Colonic mucosa (tissue), 4 donors: ENCODE measurements around the gene YPEL5. TPM values are rescaled to one million over a fixed set of nuclear protein-coding genes. Genes with fewer than 3 reads are reported as not detected.

Experiments
- DNase-seq: peaks from one replicate; pipeline ENCODE4 v3.0.0-alpha.2; 2020
- H3K27ac ChIP-seq: fragments of 200-600 bp; one replicate; pipeline ENCODE4 v1.8.0; 2021
- H3K27me3 ChIP-seq: fragments of 200-600 bp; one replicate; pipeline ENCODE4 v1.8.0; 2021
- H3K36me3 ChIP-seq: fragments of 200-600 bp; one replicate; pipeline ENCODE4 v1.8.0; 2021
- H3K4me1 ChIP-seq: fragments of 200-600 bp; one replicate; pipeline ENCODE4 v1.8.0; 2021; ENCODE audit warnings: mild to moderate bottlenecking
- H3K4me3 ChIP-seq: fragments of 200-600 bp; one replicate; pipeline ENCODE4 v1.8.0; 2021
- H3K9ac ChIP-seq, 2 donors: one replicate each; pipeline ENCODE4 v1.7.0; 2013; ENCODE audit warnings: control low read depth in 2 of 2, low read depth in 2 of 2, low read length in 2 of 2
- H3K9me3 ChIP-seq: fragments of 200-600 bp; one replicate; pipeline ENCODE4 v1.8.0; 2021
- intact Hi-C: fragments of 100-400 bp; cut with DNase I; formaldehyde crosslinking; loops from one replicate; pipeline ENCODE4 v1.14.1; 2022
- total RNA-seq, 2 donors: library from RNA; stranded (reverse); fragmentation: NEBNext Ultra II Directional in 1 of 2; extraction: Animal tissue kit (Norgen Biotek cat#: 25700) in 1 of 2; gene quantifications; one replicate each; pipeline ENCODE4 v1.2.1, GENCODE V29; 2021
- TF ChIP-seq, protein P1 (sequence below): fragments of 200-600 bp; IDR thresholded peaks from one replicate; pipeline ENCODE4 v1.8.0; 2022; ENCODE audit warnings: antibody characterized with exemption, mild to moderate bottlenecking
- donor health status: healthy.
- donor health status: DM: no; HTN: no; CAD: no.
- donor health status: DM: no; HTN: no; CAD: no.

YPEL5 gene
- total RNA-seq, 2 donors from 2014 or later: 26.7 to 78.7 TPM

DNA sequence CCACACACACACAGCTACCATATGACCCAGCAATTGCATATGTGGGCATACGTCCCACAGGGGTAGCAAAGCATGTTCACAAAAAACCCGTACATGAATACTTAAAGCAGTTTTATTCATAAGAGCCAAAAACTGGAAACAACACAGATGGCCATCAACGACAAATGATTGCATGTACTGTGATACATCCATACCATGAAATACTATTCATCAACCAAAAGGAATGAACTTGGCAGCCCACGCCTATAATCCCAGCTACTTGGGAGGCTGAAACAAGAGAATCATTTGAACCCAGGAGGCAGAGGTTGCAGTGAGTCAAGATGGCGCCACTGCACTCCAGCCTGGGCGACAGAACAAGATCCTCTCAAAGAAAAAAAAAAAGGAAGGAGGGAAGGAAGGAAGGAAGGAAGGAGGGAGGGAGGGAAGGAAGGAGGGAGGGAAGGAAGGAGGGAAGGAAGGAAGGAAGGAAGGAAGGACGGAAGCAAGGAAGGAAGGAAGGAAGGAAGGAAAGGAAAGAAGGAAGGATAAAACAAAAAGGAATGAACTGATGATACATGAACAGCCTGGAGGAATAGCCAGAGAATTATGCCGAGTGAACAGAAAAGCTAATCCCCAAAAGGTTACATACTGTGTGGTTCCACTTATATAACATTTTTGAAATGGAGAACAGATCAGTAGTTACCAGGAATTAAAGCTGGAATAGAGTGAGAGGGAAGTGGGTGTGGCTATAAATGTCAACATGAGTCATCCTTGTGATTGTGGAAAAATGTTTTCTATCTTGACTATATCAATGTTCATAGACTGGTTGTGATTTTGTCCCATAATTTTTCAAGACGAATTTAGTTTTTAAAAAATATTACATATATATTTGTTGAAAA, 19.6 kb upstream of the YPEL5 start:
- DNase-seq: no peak

DNA sequence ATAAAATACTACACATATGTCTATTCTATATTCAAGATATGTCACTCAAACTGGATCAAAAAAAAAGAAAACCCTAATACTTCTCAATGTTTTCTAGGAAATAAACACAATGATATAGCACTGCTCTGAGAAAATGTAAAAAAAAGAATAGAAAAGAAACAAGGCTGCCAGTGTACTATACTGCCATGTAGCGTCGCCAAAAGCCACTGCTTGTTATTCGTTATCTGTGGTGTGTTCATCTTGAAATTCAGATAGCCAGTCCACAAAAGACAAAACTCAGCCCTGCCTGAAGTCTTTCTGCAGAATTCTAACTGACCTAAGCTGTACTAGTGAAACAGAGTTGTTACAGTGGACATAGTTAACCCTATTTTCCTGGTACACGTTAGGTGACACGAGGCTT, 12.2 kb upstream of the YPEL5 start:
- H3K27me3 ChIP-seq: no peaks in the 10 kb centered on the region
- no peaks in the 10 kb centered on the region for H3K9me3 ChIP-seq
- no peak overlapping the region for H3K9ac ChIP-seq
- H3K36me3 ChIP-seq: no peaks in the 10 kb centered on the region
- H3K4me3 ChIP-seq: no peak overlapping the region
- H3K4me1 ChIP-seq: no peaks in the 10 kb centered on the region
- H3K27ac ChIP-seq: no peak overlapping the region
- intact Hi-C loops: no loop called here
- DNase-seq: no peak
- TF ChIP-seq, protein P1, sequence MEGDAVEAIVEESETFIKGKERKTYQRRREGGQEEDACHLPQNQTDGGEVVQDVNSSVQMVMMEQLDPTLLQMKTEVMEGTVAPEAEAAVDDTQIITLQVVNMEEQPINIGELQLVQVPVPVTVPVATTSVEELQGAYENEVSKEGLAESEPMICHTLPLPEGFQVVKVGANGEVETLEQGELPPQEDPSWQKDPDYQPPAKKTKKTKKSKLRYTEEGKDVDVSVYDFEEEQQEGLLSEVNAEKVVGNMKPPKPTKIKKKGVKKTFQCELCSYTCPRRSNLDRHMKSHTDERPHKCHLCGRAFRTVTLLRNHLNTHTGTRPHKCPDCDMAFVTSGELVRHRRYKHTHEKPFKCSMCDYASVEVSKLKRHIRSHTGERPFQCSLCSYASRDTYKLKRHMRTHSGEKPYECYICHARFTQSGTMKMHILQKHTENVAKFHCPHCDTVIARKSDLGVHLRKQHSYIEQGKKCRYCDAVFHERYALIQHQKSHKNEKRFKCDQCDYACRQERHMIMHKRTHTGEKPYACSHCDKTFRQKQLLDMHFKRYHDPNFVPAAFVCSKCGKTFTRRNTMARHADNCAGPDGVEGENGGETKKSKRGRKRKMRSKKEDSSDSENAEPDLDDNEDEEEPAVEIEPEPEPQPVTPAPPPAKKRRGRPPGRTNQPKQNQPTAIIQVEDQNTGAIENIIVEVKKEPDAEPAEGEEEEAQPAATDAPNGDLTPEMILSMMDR: no peak

More for the DNA sequence above, 19.6 kb upstream of the YPEL5 start:
- Histone ChIP-seq H3K27ac (no peak overlapping the region), H3K9ac (no peak overlapping the region), H3K4me1 (no peaks in the 10 kb centered on the region), H3K36me3 (no peaks in the 10 kb centered on the region), H3K9me3 (no peaks in the 10 kb centered on the region), H3K4me3 (no peak overlapping the region), H3K27me3 (no peaks in the 10 kb centered on the region)
- TF ChIP-seq, protein P1: no peak
- intact Hi-C loops: no loop called here

DNA sequence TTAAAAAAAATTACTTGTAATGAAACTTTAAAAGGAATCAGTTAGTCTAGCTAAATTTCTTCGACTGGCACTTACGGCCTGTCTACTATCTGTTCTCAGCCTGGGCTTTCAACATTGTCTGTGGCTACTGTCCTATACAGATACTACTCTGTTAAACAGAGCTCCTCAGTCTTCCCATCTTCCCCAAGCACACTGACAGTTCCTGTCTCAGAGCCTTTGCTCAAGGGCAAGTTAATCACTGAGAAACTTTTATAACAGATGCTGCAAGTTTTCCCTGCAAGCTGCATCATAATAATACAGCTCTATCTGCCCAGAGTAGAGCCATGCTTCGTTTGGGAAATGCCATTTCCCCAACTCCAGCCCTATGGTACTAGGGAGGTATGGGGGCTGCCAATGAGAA, 11.3 kb upstream of the YPEL5 start:
- DNase-seq: no peak
- Histone ChIP-seq H3K36me3 (no peaks in the 10 kb centered on the region), H3K4me1 (no peaks in the 10 kb centered on the region), H3K27me3 (no peaks in the 10 kb centered on the region), H3K9ac (no peak overlapping the region), H3K27ac (no peak overlapping the region), H3K4me3 (no peak overlapping the region), H3K9me3 (no peaks in the 10 kb centered on the region)
- intact Hi-C loops: no loop called here
- TF ChIP-seq, protein P1: no peak

DNA sequence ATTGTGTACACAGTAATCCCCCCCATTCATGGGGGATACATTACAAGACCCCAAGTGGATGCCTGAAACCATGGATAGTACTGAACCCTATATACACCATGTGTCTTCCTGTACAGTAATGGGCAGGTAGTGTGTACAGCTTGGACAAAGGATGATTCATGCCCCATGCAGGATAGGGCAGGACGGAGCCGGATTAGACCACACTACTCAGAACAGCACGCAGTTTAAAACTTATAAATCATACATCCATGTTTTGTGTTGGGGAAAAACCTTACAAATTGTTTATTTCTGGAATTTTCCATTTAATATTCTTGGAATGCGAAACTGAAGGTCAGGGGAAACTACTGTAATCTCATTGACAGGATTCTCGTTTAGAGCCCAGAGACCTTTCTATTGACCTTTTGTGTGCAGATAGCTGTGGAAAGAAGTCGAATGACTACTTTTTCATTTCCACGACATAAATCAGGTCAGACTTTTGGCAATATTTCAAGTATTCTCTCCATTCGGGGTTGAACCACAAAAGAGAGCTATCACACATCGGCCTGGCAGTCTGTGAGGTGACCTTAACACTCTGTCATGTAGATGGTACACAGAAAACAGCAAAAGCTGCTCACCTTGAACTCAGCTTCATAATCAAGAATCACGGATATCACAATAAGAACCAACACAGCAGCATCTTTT, 9.9 kb upstream of the YPEL5 start:
- intact Hi-C loops: no loop called here
- no peak overlapping the region for H3K4me3 ChIP-seq
- no peak for DNase-seq
- no peaks in the 10 kb centered on the region for H3K4me1 ChIP-seq
- H3K9me3 ChIP-seq: no peaks in the 10 kb centered on the region
- TF ChIP-seq, protein P1: no peak
- H3K27ac ChIP-seq: no peak overlapping the region
- H3K9ac ChIP-seq: no peak overlapping the region
- H3K36me3 ChIP-seq: no peaks in the 10 kb centered on the region
- H3K27me3 ChIP-seq: no peaks in the 10 kb centered on the region

DNA sequence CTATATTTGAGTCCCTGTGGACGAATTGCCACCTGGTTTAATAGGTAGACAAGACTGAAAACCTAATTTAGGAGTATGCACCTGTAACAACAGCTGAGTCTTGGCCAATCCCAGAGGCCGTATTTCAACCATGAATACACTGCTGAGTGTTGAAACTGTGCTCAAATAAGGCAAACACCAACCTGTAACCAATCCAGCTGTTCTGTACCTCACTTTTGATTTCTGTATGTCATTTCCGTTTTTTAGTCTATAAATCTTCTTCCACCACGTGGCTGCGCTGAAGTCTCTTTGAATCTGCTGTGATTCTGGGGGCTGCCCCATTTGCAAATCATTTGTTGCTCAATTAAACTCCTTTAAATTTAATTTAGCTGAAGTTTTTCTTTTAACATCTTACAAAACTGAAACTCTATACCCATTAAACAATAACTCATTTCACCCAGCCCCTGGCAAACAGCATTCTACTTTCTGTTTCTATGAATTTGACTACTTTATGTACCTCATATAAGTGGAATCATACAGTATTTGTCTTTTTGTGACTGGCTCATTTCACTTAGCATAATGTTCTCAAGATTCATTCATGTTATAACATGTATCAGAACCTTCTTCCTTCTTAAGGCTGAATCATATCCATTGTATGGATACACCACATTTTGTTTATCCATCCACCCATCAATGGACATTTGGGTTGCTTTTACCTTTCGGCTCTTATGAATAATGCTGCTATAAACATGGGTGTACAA, 7.5 kb upstream of the YPEL5 start:
- TF ChIP-seq, protein P1: no peak
- DNase-seq: no peak

More for the DNA sequence above, 7.5 kb upstream of the YPEL5 start:
- H3K4me1 ChIP-seq: no peaks in the 10 kb centered on the region
- no peaks in the 10 kb centered on the region for H3K9me3 ChIP-seq
- H3K27ac ChIP-seq: no peak overlapping the region
- no peak overlapping the region for H3K9ac ChIP-seq
- intact Hi-C loops: no loop called here
- no peaks in the 10 kb centered on the region for H3K36me3 ChIP-seq
- no peaks in the 10 kb centered on the region for H3K27me3 ChIP-seq
- no peak overlapping the region for H3K4me3 ChIP-seq
